UCSD-AML1 (cell line): Measurements from ENCODE around the gene TMEM107.

Experiments used
- DNase-seq: peaks from one replicate; lab custom pipeline; 2025; ENCODE audit not compliant: unreplicated experiment; lab: John Stamatoyannopoulos, UW

Gene TMEM107

DNA sequence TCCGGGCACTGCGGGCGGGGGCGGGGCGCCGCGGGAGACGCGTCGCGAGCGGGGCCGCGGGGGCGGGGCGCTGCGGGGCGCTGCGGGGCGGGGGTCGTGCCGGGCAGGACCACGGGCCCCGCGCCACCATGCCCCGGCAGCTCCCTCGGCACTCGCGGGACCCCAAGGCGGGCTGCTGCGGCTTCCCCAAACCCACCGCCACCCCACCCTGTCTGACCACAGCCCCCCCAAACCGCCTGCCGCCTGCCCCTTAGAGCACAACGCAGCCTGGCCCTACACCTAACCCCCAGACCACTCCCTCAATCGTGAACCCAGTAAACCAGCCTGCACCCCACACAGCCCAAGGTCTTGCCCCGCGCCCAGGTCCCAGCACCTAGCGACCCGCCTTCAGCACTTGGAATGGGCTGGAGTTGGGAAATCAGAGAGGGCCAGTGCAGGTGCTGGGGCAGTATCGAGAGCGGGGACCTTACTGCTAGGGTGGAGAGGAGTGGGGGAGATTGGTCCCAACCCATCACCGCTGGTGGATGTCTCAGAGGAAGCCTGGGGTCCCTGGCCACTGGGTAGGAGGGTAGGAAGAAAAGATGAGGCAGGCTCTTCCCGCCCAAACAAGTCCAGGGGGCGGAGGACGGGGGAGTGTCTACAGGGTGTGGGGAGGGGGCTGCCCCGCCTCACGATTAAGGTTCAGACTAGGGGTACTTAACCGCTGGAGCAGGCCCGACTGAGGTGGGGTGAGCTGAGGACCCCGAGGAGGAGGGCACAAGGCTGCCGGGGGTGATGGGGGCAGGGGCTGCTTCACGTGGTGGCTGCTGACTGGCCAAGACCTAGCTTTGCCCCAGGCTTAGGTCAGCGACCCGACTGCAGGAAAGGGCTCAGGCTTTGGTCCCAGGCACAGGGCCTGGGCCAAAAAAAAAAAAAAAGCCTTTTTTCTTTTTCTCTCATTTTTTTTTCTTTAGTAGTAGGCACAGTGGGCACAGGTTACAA is 12.9 kb downstream of the TMEM107 start:
- DNase-seq = no peak

DNA sequence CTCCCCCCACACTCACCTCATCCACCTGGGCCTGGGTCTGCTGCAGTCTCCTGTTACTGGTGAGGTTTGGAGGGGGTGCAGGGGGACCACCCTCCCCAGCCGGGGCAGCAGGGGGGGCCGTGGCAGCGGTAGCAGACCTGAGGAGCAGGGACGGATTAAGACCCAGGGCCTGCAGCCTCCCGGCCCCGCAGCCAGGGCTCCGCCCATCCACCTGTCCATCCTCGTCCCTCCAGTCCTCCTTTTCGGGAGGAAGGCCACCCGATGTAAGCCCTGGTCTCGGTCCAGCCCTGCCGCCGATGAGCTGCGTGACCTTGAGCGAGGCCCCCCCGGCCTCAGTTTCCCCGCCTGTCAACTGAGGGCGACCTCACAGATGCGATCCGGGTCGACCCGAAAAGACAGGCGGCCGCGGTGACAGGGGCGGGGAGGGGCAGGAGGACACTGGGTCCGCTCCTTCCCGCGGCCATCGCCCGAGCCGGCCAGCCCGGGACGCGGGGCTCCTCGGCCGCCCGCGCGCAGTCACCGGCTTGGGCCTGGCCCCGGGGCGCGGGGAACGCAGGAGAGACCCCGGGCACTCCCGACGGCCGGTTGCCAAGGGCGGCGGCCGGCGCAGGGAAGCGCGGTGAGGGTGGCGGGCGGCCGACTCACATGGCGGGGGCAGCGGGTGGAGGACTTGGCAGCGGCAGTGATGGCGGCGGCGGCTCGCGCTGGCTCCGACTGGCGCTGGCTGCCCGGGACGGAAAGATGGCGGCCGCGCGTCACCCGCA is 13.8 kb downstream of the TMEM107 start, which contains the start of gene VAMP2:
Gene VAMP2 (minus strand): TSS at position 716 of the 764 bp plus-strand sequence. CDS start 69 bp downstream, at position 647.
- peak; percentile 79 for DNase-seq

DNA sequence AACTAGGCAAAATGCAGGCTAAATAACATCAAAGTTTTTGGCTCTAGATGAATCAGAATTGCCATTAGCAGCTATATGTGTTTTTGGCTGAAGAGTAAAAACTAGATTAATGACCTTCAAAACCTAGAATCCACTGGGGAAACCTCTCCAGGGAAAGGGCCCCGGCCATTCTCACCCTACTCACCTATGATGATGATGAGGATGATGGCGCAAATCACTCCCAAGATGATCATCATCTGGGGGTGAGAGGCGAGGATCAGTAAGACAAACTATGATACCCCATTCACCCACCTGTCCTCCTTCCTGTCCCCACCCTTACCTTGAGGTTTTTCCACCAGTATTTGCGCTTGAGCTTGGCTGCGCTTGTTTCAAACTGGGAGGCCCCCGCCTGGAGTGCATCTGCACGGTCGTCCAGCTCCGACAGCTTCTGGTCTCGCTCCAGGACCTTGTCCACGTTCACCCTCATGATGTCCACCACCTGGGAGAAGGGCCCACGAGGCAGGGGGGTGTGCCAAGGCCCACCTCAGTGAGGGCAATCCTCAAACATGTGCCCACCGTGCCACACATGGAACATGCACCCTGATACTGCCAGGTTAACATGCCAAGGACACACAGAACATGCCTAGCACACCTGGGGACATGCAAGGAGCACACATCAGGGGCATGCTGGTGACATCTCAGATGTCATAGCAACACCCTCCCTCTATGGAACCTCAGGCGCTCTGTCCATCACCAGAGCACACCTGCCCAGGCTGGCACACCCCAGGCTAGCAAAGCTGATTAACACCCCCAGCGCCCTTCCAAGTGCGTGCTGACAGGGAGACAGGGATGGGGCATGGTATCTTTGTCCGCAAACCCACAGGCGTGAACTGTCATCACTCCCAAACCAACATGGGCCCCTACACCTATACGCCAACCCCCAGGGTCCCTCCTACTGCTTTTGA is 14.6 kb downstream of the TMEM107 start:
- no peak for DNase-seq

DNA sequence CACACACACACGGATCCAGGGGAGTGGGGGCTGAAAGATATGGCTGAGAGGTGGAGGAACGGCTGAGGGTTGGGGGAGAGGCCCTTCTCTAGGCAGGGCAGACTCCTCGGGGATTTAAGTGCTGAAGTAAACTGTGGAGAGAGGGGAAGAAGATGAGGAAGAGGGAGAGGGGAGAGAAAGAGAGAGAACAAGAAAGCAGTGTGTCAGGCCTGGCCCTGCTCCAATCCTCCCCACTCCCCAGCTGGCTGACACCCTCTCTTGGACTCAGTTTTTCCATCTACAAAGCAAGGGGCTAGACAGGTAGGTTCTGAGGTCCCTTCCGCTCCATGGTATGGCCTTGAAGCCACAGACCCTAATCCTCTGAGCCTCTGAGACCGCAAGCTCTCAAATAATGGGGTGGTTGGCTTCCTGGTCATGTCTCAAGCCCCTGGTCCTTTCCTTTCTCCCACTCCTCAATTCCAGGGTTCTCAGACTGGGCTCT is 15.4 kb downstream of the TMEM107 start:
- no peak for DNase-seq

DNA sequence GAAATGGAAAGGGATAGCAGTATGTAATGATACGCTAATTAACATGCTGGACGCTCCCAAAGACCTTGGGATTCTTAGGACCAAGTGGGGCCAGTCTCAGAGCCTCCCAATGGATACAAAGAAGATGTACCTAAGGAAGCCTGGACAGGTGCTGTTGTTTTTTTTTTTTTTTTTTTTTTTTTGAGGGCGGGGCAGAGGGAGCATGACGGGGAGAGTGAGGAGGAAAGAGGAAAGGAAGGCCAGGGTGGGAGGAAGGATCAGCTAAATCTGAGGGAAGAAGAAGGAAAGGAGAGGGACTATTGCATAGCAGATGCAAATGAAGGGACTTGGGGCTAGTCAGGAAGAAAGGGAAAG is 16.0 kb downstream of the TMEM107 start:
- no peak for DNase-seq

DNA sequence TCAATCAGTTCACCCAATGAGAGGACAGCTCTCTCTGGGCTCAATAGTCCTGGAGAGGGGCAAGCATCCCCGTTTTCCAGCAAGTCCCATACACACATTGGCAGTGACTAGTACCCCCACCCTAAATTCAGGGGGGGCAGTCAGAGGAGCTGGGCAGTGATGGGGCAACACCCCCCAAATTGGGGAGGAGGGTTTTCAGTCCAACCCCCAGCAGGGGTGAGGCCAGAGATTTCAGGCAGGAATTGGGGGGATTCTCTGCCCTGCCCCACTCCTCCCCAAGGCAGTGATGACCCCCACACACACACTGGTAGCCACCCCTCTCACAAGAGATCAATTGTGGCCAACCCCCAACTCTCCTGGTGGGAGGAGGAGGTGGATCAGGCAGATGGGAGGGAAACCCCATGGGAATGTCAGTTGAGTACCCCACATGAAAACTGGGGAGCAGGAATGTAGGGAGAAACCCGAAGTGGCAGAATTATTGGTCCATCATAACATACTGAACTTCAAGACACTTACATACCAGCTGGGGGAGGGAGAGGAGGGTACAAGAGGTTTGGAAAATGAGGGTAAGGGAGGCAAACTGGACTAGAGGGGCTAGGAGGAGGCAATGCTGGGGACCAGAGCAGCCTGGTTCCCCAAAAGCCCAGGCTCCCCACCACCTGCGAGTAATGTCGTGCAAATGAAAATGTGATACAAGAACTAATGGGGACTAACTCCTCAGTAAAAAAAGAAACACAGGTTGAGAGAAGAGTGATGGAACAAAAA is 16.5 kb downstream of the TMEM107 start:
- no peak for DNase-seq

DNA sequence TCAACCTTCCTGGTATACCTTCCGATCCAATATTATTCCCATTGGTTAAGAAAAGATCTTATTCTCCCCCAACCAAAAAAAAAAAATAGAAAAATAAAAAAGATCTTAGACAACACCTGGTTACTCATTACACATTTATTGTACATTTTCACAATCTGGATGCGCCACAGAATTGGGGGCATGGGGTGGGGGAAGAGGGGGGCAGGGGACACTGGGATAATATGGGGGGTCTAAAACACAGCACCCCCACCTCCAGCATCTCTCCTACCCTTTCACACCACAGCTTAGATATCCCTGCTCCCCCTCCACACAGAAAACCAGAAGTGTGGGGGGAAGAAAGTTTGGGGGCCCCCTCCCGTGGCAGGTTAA is 17.2 kb downstream of the TMEM107 start:
- DNase-seq = no peak

DNA sequence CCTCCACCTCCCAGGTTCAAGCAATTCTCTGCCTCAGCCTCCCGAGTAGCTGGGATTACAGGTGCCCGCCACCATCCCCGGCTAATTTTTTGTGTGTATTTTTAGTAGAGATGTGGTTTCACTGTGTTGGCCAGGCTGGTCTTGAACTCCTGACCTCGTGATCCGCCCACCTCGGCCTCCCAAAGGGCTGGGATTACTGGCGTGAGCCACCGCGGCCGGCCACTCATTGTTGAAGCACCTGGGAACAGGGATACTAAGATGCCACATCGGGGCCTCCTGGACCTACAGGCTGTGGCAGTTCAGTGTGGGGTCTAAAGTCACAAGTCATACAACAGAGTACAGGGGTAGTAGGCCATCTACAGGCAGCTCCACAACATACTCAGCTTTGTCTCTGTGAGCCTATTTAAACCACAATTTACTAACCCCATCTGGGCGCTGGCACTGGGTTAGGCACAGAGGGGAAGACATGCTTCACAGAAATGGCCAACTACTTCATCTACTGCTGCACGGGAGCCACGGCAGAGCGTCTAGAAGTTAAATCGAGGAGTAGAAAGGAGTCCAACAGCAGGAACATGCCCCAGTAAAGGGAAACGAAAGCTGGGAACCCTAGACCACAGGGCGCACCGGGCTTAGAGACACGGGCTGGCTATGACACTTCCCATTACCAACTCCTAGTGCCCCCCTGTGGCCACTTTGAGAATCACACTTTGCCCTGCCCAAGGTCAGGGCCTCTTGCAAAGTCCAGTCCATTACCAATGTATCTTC is 17.7 kb downstream of the TMEM107 start:
- DNase-seq = peak; percentile 84

DNA sequence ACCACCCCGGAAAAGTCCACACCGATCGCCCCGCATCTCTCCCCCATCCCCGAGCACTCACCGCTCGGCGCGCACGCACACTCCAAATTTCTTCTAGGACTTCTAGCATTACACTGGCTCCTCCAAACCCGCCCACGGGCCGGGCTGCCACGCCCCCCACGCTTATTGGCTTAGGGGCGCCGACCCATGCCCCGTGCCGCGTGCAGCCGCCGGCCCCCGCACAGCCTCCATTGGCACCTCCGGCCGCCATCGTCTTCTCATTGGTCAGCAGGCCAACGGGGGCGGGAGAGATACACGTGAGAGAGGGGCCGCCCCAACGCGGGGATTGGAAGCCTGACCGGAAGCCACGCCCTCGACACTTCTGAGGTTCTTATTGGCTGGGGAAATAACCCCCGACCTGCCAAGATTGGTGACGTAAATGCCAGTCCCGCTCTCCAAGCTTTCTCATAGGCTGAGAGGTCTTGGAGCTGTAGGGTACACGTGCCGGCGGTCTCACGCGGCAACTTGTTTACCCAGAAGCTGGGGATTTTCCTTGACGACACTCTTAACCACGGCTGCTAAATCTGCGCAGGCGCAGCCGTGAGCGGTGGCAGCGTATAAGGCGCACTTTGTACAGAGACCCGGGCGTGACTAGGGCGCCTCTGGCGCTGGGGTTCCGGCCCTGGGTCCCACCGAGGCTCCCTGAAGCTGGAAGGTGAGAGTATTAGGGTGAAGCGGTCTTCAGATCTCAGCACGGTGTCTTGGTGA is 19.8 kb downstream of the TMEM107 start:
- DNase-seq = peak; percentile 100

DNA sequence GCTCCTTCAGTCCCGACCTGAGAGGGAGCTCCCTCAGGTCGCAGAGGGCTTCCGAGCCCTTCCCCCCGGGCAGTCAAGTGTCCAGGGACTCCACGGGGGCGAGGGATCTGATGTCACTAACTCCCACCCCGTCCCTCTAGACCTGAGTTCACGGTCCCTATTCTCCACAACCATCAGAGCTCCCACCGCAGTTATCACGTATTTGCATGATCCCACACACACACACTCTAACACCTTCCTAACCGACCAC is 20.3 kb downstream of the TMEM107 start:
- no peak for DNase-seq

DNA sequence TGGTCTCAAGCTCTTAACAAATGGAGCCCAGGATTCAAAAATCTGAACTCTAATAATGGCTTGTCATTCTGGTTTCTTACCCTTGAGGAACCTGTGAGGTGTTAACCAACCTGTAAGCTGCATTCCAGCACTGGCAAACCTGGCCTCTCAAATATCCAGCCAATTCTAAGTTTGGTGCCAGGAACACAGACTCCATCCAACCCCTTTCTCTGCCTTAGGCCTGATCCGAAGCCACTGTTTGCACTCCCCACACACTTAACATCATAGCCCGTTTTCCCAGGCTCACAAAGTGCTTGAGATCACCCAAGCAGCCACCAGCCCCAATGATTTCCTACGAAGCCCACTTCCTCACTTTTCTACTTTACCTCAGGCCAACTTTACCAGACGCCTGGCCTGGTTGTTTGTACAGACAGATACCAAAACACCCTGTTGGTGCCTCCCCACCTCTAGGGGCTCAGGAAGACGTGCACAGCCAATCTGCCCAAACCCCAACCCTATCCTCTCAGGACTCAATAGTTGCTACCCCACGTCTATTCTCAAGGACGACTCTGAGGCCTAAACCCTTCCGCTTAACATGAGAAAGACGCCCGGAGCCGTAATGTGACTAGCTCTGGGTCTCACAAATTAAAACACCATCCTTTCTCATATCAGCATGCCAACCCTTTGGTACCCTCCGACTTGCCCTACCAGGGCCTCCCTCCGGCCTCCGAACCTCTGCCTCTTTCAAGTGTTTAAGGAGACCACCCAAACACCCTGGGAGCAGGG is 20.8 kb downstream of the TMEM107 start:
- no peak for DNase-seq

DNA sequence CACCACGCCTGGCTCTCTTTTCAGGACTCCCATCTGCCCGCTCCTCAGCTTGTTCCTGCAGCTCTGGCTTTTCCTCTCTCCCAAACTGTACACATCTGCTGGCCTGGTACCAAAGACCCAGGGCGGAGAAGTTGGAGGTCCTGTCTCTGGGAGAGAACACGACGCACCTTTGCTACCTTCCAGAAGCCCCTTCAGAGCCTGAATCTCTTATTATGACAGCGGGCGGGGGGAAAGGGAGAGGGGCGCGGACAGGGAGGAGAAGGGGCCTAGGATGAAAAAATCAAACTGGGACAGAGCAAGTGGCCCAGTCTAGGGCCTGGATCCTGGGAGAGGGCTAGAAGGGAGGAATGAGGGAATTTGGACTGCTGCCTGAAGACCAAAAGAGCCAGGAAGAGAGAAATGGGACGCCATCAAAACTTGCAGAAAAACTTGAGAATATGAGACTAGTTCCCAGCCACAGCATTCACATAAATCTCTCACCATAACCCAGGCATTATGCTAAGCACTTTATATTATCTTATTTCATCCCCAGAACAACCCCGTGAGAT is 21.5 kb downstream of the TMEM107 start:
- DNase-seq = no peak

DNA sequence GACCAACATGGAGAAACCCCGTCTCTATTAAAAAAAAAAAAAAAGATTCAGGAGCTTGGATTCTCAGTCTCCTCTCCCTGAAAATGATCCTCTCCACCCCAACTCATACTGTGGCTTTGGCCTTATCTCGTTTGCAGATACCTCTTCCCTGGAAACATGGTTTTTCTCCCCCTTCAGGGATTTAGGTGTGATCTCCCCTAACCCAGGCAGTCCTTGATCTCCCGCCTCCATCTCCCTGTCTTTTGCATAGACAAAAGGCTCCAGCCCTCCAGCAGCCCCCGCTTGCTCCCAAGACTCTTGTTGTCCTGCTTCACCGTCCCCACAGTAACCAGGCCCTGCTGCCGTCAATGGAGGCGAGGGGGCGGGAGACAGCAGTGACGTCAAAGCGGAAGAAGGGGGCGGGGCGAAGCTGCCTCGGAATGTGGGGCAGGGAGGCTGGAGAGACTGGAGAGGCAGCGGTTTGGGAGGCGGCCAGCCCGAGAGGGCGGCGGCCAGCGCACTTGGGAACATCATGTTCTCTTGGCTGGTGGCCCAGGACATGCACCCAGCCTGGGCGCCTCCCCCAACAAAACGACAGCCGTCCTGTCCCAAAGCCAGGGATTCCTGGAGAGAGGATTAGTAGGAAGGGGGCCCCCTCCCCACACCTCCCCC is 22.1 kb downstream of the TMEM107 start:
- no peak for DNase-seq

DNA sequence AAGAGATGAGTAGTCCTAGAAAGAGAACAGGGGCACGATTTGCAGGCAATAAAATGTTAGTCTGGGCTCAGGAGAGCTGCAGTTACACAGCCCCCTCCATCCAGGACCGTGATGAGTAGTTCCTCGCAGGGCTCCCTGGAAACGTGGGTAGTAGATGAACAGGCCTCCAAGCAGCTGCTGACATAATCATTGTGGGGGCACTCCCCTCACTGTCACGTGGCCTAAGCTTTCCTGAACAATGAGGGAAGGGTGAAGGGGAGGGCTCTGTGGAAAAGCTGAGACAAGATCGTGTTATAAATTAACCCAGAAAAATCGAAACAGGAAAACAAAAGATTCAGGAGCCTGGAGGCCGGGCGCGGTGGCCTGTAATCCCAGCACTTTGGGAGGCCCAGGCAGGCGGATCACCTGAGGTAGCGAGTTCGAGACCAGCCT is 22.6 kb downstream of the TMEM107 start:
- DNase-seq = no peak

DNA sequence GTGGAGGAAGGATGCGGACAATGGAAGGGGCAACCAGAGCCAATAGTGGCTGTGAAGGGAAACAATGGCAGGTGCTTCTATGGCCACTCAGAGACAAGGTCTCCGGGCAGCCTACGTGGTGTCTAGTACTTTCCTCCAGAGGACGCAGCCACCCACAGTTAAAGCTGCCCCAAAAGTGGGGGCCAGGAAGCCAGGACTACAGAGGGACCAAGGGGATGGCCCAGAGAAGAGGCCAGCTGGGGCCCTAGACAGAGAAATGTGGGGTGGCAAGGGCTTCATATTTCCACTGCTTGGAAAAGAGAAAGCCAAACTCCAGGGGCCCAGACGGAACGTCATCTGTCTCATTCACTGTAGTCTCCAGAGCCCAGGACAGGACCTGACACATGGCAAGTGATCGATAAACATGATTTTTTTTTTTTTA is 23.1 kb downstream of the TMEM107 start:
- DNase-seq = no peak

DNA sequence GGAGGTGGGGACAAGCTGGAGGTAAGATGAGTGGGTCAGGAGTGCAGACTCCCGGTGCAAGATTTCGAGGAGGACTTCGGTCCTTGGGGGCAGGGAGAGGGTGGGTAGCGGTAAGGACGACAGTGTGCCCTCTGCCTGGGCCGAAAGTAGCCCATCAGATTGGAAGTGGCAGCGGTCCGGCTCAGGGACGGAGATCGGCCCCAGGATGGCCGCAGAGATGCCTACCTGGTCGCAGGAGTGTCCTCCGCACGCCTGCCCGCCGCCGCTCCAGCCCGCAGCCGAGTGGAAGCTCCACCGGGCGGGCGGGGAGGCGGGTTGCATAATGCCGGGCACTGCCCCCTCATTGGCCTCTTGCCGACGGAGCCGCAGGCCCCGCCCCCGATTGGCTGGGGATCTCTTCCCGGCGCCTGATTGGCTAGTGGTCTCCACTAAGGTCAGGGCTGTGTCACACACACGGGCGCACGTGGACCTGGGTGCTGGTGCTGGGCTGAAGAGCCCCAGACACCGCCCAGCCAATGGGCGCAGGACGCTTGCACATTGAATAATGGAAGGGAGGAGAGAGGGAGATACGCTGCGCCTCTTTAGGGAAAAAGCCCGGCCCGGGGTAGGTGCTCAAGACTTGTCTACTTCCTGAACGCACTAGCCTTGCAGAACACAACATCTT is 23.9 kb downstream of the TMEM107 start, which contains the start of gene PER1:
Gene PER1 (minus strand): TSS at position 293 of the 664 bp plus-strand sequence. CDS start 1,698 bp downstream, outside the sequence.
- DNase-seq = peak; percentile 95
